Spinal cord (tissue), 10 donors: ENCODE measurements around the gene CACNA1B. TPM values are rescaled to one million over a fixed set of nuclear protein-coding genes. Genes with fewer than 3 reads are reported as not detected.

ENCODE experiments used
- DNase-seq, 6 donors: peaks; one replicate each; pipeline versions ENCODE4 v3.0.0 to v3.0.0-alpha.2; 2013 to 2015; ENCODE audit warnings: low spot score in 6 of 6, low read depth in 4 of 6
- H3K27ac ChIP-seq: one replicate; pipeline ENCODE4 v1.5.1; 2013; ENCODE audit warnings: low read depth, low read length, control low read depth
- H3K27me3 ChIP-seq: one replicate; pipeline ENCODE4 v1.6.1; 2013; ENCODE audit warnings: low read length; ENCODE audit not compliant: control insufficient read depth, insufficient read depth
- H3K36me3 ChIP-seq: one replicate; pipeline ENCODE4 v1.6.1; 2013; ENCODE audit warnings: low read length; ENCODE audit not compliant: control insufficient read depth, insufficient read depth
- H3K4me1 ChIP-seq: one replicate; pipeline ENCODE4 v1.6.1; 2013; ENCODE audit warnings: low read length; ENCODE audit not compliant: control insufficient read depth, insufficient read depth
- H3K4me3 ChIP-seq: one replicate; pipeline ENCODE4 v1.5.1; 2013; ENCODE audit warnings: low read depth, low read length, control low read depth
- H3K9me3 ChIP-seq: one replicate; pipeline ENCODE4 v1.6.1; 2013; ENCODE audit warnings: low read length; ENCODE audit not compliant: control insufficient read depth, insufficient read depth
- WGBS: methylation state at CpG from one replicate; pipeline ENCODE4 v1.1.5; 2013; ENCODE audit warnings: missing lambda C conversion rate; ENCODE audit not compliant: insufficient coverage; 5-methylcytosine and 5-hydroxymethylcytosine counted together
- polyA plus RNA-seq, 2 donors: library from polyadenylated mRNA; unstranded; fragments of 120-200 nt; gene quantifications; one replicate each; pipeline ENCODE4 v1.2.1, GENCODE V29; 2013; ENCODE audit not compliant: insufficient read length in 2 of 2
- total RNA-seq, 2 donors: library from RNA; depleted of rRNA in 1 of 2; stranded (reverse); fragments of 120-200 nt in 1 of 2; fragments of >200 nt in 1 of 2; gene quantifications; one replicate each; pipeline versions ENCODE4 v1.2.3 to v1.2.4, GENCODE V29; 2013 to 2014
- donor health status: healthy.

Gene CACNA1B
- total and polyA plus RNA-seq, 4 donors: 6.2 to 24.6 (median 19.6) TPM

DNA sequence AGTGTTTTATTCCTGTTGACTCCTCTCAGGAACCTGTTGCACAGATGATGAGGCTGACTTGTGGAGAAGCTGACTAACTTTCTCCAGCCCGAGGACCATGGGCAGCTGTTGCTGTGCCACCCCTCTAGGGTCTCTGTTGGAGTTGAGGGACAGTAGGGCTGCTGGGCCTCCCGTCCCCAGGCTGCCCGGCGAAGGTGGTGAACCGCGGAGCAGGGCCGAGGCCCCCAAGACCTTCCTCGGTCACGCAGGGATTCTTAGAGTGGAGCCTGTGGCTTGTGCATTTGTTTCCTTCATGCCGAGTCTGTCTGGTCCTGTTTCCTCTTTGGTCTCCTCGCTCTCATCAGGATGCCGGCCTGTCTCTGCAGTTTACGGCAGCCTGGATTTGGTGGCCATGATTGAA, 40.2 kb downstream of the CACNA1B start:
- Histone ChIP-seq H3K27ac (no peak overlapping the region), H3K27me3 (no peaks in the 10 kb centered on the region), H3K4me3 (no peak overlapping the region), H3K4me1 (no peaks in the 10 kb centered on the region), H3K9me3 (no peaks in the 10 kb centered on the region), H3K36me3 (peaks cover 59% of the 10 kb centered on the region)
- 97% methylated on average over 13 of the region's 13 CpGs for WGBS
- no peak for DNase-seq

DNA sequence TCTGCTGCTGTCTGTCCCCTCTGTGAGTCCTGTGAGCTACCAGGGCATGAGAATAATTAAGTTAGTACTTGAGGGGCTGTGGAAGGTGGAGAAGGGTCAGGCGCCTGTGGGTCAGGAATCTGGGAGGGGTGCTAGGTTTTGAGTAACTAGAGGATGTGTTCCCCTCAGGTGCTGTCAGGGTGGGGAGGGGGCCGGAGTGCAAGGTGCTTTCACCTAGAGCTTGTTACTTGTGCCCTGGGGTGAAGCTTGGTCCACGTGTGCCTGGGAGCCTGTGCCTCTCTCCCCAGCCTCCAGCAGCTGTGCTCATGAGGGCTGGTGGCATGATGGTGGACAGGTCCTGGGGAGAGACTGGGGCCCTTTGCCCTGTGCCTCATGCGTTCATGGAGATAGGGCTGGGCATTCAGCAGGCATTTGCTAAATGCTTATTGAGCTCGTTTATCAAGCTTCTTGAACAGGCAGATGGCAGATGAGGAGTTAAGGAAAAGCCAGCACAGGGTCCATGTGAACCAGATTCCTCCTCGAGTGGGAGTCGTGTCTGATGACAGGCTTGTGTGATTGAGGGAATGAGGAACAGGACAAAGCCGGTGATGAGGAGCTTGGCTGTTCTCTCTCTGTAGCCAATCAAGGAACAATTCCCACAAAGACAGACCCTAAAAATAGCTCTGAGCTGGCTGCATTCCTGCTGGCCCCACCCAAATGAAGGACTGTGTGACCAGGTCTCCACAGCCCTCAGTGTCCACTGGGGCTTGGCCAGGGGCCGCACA, 40.9 kb downstream of the CACNA1B start:
- no peaks in the 10 kb centered on the region for H3K9me3 ChIP-seq
- H3K27ac ChIP-seq: no peak overlapping the region
- no peaks in the 10 kb centered on the region for H3K4me1 ChIP-seq
- peak in 1 of 6 donors; percentile 4 for DNase-seq
- H3K36me3 ChIP-seq: peaks cover 52% of the 10 kb centered on the region
- 76% methylated on average over 6 of the region's 9 CpGs for WGBS
- H3K27me3 ChIP-seq: no peaks in the 10 kb centered on the region
- H3K4me3 ChIP-seq: no peak overlapping the region

DNA sequence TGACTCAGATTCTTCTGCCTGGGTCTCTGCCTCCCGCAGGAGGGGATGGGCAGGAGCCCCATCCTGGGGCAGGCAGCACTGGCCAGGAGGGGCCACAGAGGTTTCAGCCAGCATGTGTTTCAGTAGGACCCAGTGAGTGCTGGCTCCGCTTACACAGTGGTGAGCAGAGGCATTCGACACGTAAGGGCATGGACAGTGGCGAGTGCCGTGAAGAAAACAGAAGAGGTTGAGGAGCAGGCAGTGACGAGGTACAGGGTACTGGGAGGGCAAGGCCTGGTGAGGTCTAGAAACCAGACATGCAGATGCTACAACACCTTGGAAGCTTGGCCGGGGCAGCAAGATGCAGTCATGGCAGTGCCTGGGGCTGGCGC, 41.5 kb downstream of the CACNA1B start:
- H3K4me3 ChIP-seq: no peak overlapping the region
- peaks cover 49% of the 10 kb centered on the region for H3K36me3 ChIP-seq
- DNase-seq: no peak
- no peak overlapping the region for H3K27ac ChIP-seq
- no peaks in the 10 kb centered on the region for H3K4me1 ChIP-seq
- H3K9me3 ChIP-seq: no peaks in the 10 kb centered on the region
- WGBS: 94% methylated on average over 9 of the region's 9 CpGs
- no peaks in the 10 kb centered on the region for H3K27me3 ChIP-seq

DNA sequence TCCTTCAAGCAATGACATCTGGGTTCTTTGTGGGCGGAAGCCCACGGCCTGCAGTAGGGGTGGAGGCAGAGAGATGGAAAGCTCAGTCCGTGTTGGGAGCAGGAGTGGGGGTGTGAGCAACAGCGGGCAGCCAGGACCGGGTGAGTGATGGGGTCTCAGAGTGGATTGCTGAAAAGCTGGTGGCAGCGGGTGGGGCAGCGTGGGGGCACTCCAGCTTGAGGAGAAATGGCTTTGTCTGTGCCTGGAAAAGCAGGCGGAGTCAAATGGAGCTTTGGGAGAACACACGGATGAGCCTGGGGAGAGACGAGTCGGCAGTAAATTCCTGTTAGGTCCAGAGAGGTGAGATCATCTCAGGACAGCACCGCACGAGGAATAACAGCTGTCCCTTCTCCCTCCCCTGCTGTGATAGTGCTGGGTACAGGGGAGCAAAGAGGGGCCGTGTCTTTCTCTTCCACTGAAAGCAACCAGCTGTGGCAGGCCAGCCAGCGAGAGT, 42.1 kb downstream of the CACNA1B start:
- Histone ChIP-seq H3K27ac (no peak overlapping the region), H3K9me3 (no peaks in the 10 kb centered on the region), H3K4me3 (no peak overlapping the region), H3K27me3 (no peaks in the 10 kb centered on the region), H3K4me1 (no peaks in the 10 kb centered on the region), H3K36me3 (peaks cover 46% of the 10 kb centered on the region)
- no peak for DNase-seq
- WGBS: 47% methylated on average over 13 of the region's 15 CpGs

DNA sequence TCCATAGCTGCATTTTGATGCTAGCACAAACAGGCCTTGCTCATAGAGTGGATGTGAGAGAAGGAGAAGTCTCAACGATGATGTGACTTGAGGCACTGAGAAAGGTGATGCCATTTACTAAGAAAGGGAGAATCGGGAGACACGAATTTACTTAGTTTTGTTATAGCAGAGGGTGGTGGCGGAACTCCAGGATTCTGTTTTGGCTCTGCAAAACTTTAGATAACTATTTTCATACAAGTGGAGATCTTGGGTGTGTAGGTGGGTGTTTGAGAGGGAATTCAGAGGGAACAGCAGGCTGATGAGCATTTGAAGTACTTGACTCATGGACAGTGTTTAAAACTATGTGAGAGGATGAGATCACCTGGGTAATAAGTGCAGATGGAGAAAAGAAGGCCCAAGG, 43.2 kb downstream of the CACNA1B start:
- DNase-seq: no peak
- H3K4me3 ChIP-seq: no peak overlapping the region
- H3K27ac ChIP-seq: no peak overlapping the region
- peaks cover 41% of the 10 kb centered on the region for H3K36me3 ChIP-seq
- no peaks in the 10 kb centered on the region for H3K9me3 ChIP-seq
- no peaks in the 10 kb centered on the region for H3K27me3 ChIP-seq
- no peaks in the 10 kb centered on the region for H3K4me1 ChIP-seq
- 94% methylated on average over 4 of the region's 4 CpGs for WGBS

DNA sequence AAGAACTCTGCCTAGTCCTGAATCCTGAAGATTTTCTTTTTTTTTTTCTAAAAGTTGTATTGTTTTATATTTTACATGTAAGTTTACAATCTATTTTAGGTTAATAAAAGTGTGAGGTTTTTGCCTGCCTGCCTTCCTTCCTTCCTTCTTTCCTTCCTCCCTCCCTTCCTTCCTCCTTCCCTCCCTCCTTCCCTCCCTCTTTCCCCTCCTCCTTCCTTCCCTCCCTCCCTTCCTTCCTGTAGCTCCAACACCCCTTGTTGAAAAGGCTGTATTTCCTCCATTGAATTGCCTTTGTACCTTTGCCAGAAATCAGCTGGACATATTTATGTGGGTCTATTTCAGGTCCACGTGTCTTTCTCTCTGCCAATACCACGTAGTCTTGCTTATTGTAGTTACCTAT, 46.6 kb downstream of the CACNA1B start:
- H3K27me3 ChIP-seq: no peaks in the 10 kb centered on the region
- no peaks in the 10 kb centered on the region for H3K4me1 ChIP-seq
- WGBS: no CpG with 5 or more reads among the region's 2 CpGs
- H3K4me3 ChIP-seq: no peak overlapping the region
- DNase-seq: no peak
- H3K36me3 ChIP-seq: peaks cover 13% of the 10 kb centered on the region
- no peak overlapping the region for H3K27ac ChIP-seq
- H3K9me3 ChIP-seq: no peaks in the 10 kb centered on the region

DNA sequence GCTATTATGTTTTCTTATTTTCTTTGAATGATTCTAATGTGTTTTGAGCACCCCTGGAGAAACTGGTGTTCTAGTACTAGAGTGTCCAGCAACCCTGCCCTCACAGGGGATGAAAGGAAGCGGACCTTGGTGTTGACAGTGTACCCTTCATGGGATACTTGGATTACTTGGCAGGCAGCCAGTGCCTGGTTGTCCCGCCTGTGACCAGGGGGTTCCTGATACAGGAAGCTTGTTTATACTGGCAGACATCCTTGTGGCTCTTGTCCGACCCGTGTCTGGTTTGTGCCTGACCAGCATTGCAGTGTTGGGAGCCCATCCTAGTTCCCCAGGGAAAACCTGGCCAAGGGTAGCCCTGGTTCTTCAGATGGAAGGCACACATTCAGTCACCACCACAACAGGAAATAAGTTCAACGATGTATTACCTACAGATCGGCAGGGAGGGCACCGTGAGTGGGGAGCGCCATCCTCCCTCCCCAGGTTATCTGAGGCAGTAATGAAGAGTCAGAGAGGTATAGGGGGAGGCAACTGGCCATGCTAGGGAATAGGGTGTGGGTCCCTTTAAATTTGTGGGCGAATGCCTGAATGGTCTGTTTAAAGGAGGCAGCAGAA, 47.3 kb downstream of the CACNA1B start:
- no peaks in the 10 kb centered on the region for H3K27me3 ChIP-seq
- no peak overlapping the region for H3K27ac ChIP-seq
- H3K36me3 ChIP-seq: peaks cover 6% of the 10 kb centered on the region
- H3K9me3 ChIP-seq: no peaks in the 10 kb centered on the region
- no peak overlapping the region for H3K4me3 ChIP-seq
- WGBS: 69% methylated on average over 5 of the region's 9 CpGs
- no peaks in the 10 kb centered on the region for H3K4me1 ChIP-seq
- DNase-seq: no peak

DNA sequence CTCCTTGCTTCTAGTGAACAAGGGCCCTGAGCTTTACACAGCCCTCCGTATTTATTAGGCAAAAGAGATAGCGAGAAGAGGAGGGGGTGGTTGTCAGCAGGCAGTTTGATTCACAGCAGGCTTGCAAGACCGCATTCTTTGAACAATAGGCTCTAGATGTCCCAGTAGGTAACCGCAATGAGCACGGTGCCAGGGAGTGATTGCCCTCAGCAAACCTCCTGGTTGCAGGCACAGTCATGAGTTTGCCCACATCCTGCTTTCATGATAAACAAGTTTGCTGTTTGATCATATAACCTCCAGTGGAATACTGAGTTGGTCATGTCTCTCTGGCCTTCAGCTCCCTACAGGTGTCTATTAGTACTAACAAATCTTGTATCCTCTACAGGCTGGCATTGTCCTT, 66.1 kb downstream of the CACNA1B start:
- 94% methylated on average over 5 of the region's 5 CpGs for WGBS
- Histone ChIP-seq H3K9me3 (peaks cover 9% of the 10 kb centered on the region), H3K27ac (no peak overlapping the region), H3K4me1 (no peaks in the 10 kb centered on the region), H3K27me3 (no peaks in the 10 kb centered on the region), H3K4me3 (no peak overlapping the region), H3K36me3 (no peaks in the 10 kb centered on the region)
- DNase-seq: no peak

DNA sequence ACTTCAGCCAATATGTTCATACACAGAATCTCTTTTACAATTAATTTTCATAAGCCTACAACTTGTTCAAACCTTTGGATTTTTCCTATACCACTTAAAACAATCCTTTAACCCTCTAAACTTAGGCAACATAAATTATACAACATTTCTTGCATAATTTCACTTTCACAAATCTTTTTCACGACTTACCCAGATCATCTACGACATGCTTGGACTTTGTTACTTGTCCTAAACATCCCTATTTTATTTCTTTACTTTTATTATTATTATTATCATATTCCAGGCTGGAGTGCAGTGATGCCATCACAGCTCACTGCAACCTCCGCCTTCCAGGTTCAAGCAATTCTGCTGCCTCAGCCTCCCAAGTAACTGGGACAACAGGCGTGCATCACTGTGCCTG, 68.0 kb downstream of the CACNA1B start:
- Histone ChIP-seq H3K4me1 (no peaks in the 10 kb centered on the region), H3K27me3 (no peaks in the 10 kb centered on the region), H3K27ac (no peak overlapping the region), H3K36me3 (peaks cover 5% of the 10 kb centered on the region), H3K9me3 (peaks cover 9% of the 10 kb centered on the region), H3K4me3 (no peak overlapping the region)
- no peak for DNase-seq
- WGBS: no CpG with 5 or more reads among the region's 4 CpGs

DNA sequence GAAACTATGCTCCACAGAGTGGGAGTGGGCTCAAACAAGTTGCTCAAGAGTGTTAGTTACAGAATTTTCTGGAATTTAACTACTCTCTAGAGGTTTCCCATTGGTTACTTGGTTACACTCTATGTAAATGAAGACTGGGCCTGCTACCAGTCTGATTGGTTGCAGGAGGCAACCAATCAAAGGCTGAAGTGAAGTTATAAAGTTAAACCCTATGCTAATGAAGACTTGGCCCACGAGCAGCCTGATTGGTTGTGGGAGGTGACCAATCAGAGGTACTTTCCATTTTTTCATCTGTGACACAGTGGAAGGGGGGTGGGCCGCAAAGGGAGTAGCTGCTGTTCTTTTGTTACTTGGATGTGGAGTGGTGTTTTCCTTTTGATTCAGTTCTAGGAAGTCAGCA, 69.4 kb downstream of the CACNA1B start:
- Histone ChIP-seq H3K9me3 (peaks cover 9% of the 10 kb centered on the region), H3K27me3 (no peaks in the 10 kb centered on the region), H3K4me3 (no peak overlapping the region), H3K36me3 (peaks cover 11% of the 10 kb centered on the region), H3K27ac (no peak overlapping the region), H3K4me1 (no peaks in the 10 kb centered on the region)
- DNase-seq: no peak
- WGBS: 94% methylated on average over 2 of the region's 2 CpGs
